Measurements from ENCODE around the gene PLEKHS1. TPM values are rescaled to one million over a fixed set of nuclear protein-coding genes. Genes with fewer than 3 reads are reported as not detected.

The PLEKHS1 gene
- total RNA-seq, 1 experiment from 2014 or later: not detected

- no peak overlapping the region for H3K4me2 ChIP-seq (ENCODE audit: low read length)
Observed at GRCh38 chr10:113776553-113776952, 25.1 kb downstream of the PLEKHS1 start.

More at GRCh38 chr10:113776553-113776952, 25.1 kb downstream of the PLEKHS1 start:
- Histone ChIP-seq H3K9ac (ENCODE audit: low read length) (no peak overlapping the region), H2AFZ (ENCODE audit: low read depth, low read length, poor library complexity, severe bottlenecking) (no peak overlapping the region), H3K79me2 (ENCODE audit: insufficient read depth, low read length) (no peaks in the 10 kb centered on the region), H3K27ac (ENCODE audit: low read depth, low read length) (no peak overlapping the region), H3K4me3 (replicated peaks in 1 of 2; ENCODE audit: low read depth in 1 of 2, low read length in 2 of 2) (no peak overlapping the region), H3K27me3 (ENCODE audit: insufficient read depth, low read length) (peaks cover 12% of the 10 kb centered on the region), H3K9me2 (ENCODE audit: insufficient read depth) (no peaks in the 10 kb centered on the region), H3K4me1 (ENCODE audit: control insufficient read depth in 1 of 2, insufficient read depth in 2 of 2, low read length in 2 of 2) (no peaks in the 10 kb centered on the region), H3K9me3 (ENCODE audit: control insufficient read depth in 1 of 2, insufficient read depth in 1 of 2, low read depth in 1 of 2, low read length in 2 of 2) (no peaks in the 10 kb centered on the region), H4K20me1 (ENCODE audit: insufficient read depth) (no peaks in the 10 kb centered on the region), H3K36me3 (ENCODE audit: control insufficient read depth in 1 of 2, insufficient read depth in 2 of 2, low read length in 2 of 2) (no peaks in the 10 kb centered on the region)
- ATAC-seq (no peak), DNase-seq (ENCODE audit: low read depth, low spot score) (no peak)
- ChIA-PET POLR2A (no interaction called here), CTCF (interaction anchor here (1.3 kb wide), 1 partner anchor 97 kb away, joined by 3 read pairs; no protein-coding TSS in a partner anchor), RAD21 (ENCODE audit: low non-redundant PET in 1 of 2, low total read pairs in 2 of 2, uncharacterized antibody in 2 of 2, unreplicated experiment in 2 of 2) (no interaction called here)
- intact Hi-C loops (cut with micrococcal nuclease): no loop called here
- no TSS peak for BruUV-seq (replicated peaks)
- TF ChIP-seq, protein P1, sequence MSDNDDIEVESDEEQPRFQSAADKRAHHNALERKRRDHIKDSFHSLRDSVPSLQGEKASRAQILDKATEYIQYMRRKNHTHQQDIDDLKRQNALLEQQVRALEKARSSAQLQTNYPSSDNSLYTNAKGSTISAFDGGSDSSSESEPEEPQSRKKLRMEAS (IDR thresholded peaks at IDR 0.05): no peak
- TF ChIP-seq CEBPB (IDR thresholded peaks at IDR 0.05; ENCODE audit: low read depth): no peak
- no peak for TF ChIP-seq SIN3A (IDR thresholded peaks at IDR 0.05; ENCODE audit: low read depth)
- no peak for TF ChIP-seq EZH2phosphoT487 (IDR thresholded peaks at IDR 0.05; ENCODE audit: borderline replicate concordance)
- no peak for TF ChIP-seq ZFX (IDR thresholded peaks at IDR 0.05)
- no peak for TF ChIP-seq RAD21 (IDR thresholded peaks at IDR 0.05; ENCODE audit: low read depth)
- no peak for TF ChIP-seq EZH2 (IDR thresholded peaks at IDR 0.05)
- no peak for TF ChIP-seq ATF3 (IDR thresholded peaks at IDR 0.05)
- TF ChIP-seq FOSL1 (IDR thresholded peaks at IDR 0.05; ENCODE audit: low read depth): no peak
- TF ChIP-seq SP1 (IDR thresholded peaks at IDR 0.05; ENCODE audit: low read depth): no peak
- TF ChIP-seq EGR1 (IDR thresholded peaks at IDR 0.05; ENCODE audit: low read depth): no peak
- TF ChIP-seq ZNF274 (IDR thresholded peaks at IDR 0.05; ENCODE audit: low read depth, low read length): no peak
- TF ChIP-seq JUND (IDR thresholded peaks at IDR 0.05): no peak
- TF ChIP-seq, protein P2, sequence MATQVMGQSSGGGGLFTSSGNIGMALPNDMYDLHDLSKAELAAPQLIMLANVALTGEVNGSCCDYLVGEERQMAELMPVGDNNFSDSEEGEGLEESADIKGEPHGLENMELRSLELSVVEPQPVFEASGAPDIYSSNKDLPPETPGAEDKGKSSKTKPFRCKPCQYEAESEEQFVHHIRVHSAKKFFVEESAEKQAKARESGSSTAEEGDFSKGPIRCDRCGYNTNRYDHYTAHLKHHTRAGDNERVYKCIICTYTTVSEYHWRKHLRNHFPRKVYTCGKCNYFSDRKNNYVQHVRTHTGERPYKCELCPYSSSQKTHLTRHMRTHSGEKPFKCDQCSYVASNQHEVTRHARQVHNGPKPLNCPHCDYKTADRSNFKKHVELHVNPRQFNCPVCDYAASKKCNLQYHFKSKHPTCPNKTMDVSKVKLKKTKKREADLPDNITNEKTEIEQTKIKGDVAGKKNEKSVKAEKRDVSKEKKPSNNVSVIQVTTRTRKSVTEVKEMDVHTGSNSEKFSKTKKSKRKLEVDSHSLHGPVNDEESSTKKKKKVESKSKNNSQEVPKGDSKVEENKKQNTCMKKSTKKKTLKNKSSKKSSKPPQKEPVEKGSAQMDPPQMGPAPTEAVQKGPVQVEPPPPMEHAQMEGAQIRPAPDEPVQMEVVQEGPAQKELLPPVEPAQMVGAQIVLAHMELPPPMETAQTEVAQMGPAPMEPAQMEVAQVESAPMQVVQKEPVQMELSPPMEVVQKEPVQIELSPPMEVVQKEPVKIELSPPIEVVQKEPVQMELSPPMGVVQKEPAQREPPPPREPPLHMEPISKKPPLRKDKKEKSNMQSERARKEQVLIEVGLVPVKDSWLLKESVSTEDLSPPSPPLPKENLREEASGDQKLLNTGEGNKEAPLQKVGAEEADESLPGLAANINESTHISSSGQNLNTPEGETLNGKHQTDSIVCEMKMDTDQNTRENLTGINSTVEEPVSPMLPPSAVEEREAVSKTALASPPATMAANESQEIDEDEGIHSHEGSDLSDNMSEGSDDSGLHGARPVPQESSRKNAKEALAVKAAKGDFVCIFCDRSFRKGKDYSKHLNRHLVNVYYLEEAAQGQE (IDR thresholded peaks at IDR 0.05; ENCODE audit: low read depth): no peak

All from HCT116 (cell line).